ENCODE data around the gene RCAN3.

Gene RCAN3

DNA sequence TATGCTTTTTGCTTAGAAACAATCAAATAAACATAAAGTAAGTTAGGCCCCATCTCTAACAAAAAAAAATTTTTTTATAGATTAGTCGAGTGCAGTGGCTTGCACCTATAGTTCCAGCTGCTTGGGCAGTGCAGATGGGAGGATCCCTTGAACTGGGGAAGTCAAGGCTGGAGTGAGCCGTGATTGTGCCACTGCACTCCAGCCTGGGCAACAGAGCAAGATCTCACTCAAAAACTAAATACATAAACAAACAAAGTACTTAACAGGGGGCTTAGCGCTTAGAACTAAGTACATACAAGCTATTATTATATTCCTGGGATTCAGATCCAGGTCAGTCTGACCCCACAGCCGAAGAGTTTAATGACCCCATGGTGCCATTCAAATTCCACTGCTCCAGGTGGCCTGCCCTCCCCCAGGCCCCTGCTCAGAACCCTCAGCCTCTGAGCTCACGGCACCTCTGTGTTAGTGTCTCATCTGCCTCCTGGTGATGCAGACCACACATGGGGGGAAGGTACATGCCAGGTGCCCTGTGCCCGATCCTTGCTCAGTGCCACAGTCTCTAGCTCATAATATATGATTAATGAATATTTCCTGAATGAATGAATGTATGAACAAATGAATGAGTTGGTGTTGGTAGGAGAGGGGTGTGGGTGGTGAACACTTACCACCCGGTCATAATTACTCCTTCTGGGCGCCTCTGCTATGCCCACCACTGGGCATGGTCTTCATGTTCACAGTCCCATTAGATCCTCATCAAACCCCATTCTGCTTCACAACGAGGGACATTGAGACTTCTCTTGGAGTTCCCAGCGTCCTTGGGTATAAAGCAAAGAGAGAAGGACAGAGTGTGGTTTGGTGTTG, 67.9 kb downstream of the RCAN3 start:
- TF ChIP-seq, protein P1, sequence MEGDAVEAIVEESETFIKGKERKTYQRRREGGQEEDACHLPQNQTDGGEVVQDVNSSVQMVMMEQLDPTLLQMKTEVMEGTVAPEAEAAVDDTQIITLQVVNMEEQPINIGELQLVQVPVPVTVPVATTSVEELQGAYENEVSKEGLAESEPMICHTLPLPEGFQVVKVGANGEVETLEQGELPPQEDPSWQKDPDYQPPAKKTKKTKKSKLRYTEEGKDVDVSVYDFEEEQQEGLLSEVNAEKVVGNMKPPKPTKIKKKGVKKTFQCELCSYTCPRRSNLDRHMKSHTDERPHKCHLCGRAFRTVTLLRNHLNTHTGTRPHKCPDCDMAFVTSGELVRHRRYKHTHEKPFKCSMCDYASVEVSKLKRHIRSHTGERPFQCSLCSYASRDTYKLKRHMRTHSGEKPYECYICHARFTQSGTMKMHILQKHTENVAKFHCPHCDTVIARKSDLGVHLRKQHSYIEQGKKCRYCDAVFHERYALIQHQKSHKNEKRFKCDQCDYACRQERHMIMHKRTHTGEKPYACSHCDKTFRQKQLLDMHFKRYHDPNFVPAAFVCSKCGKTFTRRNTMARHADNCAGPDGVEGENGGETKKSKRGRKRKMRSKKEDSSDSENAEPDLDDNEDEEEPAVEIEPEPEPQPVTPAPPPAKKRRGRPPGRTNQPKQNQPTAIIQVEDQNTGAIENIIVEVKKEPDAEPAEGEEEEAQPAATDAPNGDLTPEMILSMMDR (IDR thresholded peaks at IDR 0.05; ENCODE audit: extremely low read depth, insufficient read depth, missing control alignments): no peak
- in situ Hi-C loops (cut with MboI; ENCODE audit: low pct_unique_long_range_greater_than_20kb, low sequenced_read_pairs, unreplicated experiment): no loop called here
- no peak for DNase-seq (ENCODE audit: low spot score)

DNA sequence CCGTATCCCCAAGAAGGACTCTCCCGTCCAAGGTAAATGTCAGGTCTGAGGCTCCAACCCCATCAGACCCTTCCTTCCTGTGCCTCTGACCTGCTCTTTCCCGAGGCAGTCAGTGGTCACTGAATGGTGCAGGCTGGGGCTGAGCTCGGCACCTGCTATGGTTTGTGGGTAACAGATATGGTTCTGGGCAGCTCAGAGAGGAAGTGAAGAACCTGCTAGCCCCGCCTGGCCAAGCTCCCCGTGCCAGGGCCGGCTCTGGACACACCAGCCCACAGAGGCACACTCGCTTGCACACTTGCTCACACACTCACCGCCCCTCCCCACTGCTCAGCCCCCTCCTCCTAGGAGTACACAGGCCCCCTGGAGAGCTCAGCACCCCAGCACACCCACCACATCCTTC, 69.7 kb downstream of the RCAN3 start:
- TF ChIP-seq, protein P1 (IDR thresholded peaks at IDR 0.05; ENCODE audit: extremely low read depth, insufficient read depth, missing control alignments): no peak
- in situ Hi-C loops (cut with MboI; ENCODE audit: low pct_unique_long_range_greater_than_20kb, low sequenced_read_pairs, unreplicated experiment): no loop called here
- DNase-seq (ENCODE audit: low spot score): no peak

DNA sequence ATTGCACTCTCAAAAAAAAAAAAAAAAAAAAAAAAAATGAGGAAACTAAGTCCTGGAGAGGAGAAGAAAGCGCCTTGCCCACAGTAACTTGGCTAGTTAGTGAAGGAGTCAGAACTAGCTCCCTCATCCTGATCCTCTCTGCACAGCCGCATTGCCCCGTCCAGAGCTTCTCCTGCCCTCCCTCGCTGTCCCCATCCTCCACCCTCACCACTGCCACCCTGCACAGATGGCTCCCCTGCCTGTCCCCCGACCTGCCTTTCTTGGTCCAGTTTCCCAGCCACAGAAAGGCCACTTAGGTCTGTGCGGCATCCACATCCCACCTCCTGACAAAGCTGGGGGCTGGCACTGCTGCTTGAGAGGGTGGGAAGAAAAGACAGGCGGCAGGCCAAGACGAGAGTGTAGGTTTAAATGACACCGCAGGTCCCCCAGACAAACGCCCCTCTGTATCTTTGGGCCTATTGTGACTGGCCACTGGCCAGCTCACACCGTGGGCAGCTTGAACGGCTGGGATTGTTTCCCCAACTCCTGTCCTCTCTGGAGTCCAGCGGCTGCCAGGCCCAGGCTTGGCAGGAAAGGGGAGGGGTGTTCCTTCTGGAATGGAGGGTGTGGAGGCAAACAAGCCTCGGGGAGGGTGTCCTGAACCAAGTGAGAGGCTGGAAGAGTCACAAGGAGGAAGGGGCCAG, 73.4 kb downstream of the RCAN3 start:
- no peak for DNase-seq (ENCODE audit: low spot score)
- in situ Hi-C loops (cut with MboI; ENCODE audit: low pct_unique_long_range_greater_than_20kb, low sequenced_read_pairs, unreplicated experiment): loop anchor here (25.0 kb wide), 1 partner anchor 364 kb away; no protein-coding TSS in a partner anchor
- TF ChIP-seq, protein P1 (IDR thresholded peaks at IDR 0.05; ENCODE audit: extremely low read depth, insufficient read depth, missing control alignments): no peak

DNA sequence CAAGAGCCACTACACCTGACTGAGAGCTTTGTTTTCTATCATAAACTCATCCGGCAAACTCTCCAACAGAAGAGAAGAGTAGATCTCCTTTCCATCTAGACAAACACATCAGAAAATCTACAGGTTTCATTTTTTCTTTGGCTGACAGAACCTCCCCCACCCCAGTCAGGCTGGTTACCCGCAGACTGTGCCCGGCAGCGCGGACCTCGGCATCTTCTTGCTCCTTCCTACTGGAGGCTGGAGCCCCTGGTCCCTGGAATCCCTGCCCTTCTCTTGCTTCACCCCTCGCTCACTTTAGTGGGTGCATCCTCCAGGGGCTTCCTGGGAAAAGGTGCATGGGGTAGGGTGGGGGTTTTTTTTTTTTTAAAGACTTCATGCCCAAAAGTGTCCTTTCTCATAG, 76.2 kb downstream of the RCAN3 start:
- in situ Hi-C loops (cut with MboI; ENCODE audit: low pct_unique_long_range_greater_than_20kb, low sequenced_read_pairs, unreplicated experiment): loop anchor here (25.0 kb wide), 1 partner anchor 367 kb away; no protein-coding TSS in a partner anchor
- no peak for DNase-seq (ENCODE audit: low spot score)
- TF ChIP-seq, protein P1 (IDR thresholded peaks at IDR 0.05; ENCODE audit: extremely low read depth, insufficient read depth, missing control alignments): no peak

DNA sequence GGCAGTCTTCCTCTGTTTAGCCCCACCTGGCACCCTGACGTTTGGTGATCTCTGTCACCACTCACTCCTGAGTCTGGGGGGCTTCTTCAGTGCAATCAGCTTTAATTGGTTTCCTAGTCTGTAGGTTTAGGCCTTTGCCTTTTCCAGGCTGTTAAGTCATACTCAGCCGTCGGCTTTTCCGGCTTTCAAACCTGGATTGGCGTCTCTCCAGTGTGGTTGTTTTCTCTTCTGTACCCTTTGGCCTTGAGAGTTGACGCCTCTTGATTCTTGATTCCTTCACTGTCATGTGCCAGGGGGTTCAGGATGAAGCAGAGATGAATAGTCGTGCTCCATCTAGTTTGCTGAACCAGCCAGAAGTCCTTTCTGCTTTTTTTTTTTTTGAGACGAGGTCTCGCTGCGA, 78.1 kb downstream of the RCAN3 start:
- no peak for DNase-seq (ENCODE audit: low spot score)
- in situ Hi-C loops (cut with MboI; ENCODE audit: low pct_unique_long_range_greater_than_20kb, low sequenced_read_pairs, unreplicated experiment): loop anchor here (25.0 kb wide), 1 partner anchor 368 kb away; no protein-coding TSS in a partner anchor
- TF ChIP-seq, protein P1 (IDR thresholded peaks at IDR 0.05; ENCODE audit: extremely low read depth, insufficient read depth, missing control alignments): no peak

DNA sequence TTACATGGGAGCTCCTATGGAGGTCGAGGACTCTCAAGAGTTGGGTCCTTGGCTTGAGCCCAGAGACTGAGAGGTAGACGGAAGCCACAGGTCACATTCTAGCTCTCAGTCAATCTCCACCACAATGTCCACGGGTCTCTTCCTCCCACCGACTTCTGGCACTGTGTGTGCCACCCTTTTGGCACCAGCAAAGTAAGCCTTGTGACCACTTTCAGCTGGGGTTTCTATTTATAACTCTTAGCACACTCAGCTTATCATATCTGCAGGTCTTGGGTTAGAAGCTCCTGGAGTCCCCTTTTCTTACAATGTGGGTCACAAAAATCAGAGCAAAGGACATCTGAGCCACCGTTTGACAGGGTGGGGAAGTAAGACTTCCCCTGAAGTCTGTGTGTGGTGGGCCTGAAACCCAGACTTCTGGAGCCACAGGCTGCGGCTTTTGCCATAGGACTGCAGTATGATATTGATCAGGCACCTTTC, 81.6 kb downstream of the RCAN3 start:
- in situ Hi-C loops (cut with MboI; ENCODE audit: low pct_unique_long_range_greater_than_20kb, low sequenced_read_pairs, unreplicated experiment): loop anchor here (25.0 kb wide), 1 partner anchor 372 kb away; no protein-coding TSS in a partner anchor
- TF ChIP-seq, protein P1 (IDR thresholded peaks at IDR 0.05; ENCODE audit: extremely low read depth, insufficient read depth, missing control alignments): no peak
- DNase-seq (ENCODE audit: low spot score): no peak
